Measurements from ENCODE around the gene MYF5. TPM values are rescaled to one million over a fixed set of nuclear protein-coding genes. Genes with fewer than 3 reads are reported as not detected.

Gene MYF5
- total and polyA plus RNA-seq, 10 of the 15 experiments (the other 5 are each of a cell fraction or from before 2014, with no cell fraction given) = not detected

- DNase-seq (ENCODE audit: low read depth, low spot score) (no peak), FAIRE-seq (no peak), ATAC-seq (no peak)
- Histone ChIP-seq H3K27ac (ENCODE audit: control insufficient read depth, insufficient read depth) (no peak overlapping the region), H3K36me3 (ENCODE audit: control insufficient read depth in 2 of 2, insufficient read depth in 2 of 2, low read length in 1 of 2) (no peaks in the 10 kb centered on the region), H3K4me1 (ENCODE audit: control insufficient read depth, insufficient read depth, low read length) (no peaks in the 10 kb centered on the region), H3K9ac (ENCODE audit: control insufficient read depth, insufficient read depth, low read length) (no peak overlapping the region), H3K4me3 (no peak overlapping the region), H3K27me3 (replicated peaks in 1 of 2; ENCODE audit: control insufficient read depth in 2 of 2, insufficient read depth in 2 of 2, low read length in 1 of 2) (no peaks in the 10 kb centered on the region), H2AFZ (ENCODE audit: control insufficient read depth, low read depth, low read length) (no peak overlapping the region), H4K20me1 (ENCODE audit: control insufficient read depth, insufficient read depth) (no peaks in the 10 kb centered on the region), H3K4me2 (ENCODE audit: control insufficient read depth, insufficient read depth) (no peak overlapping the region), H3K9me3 (replicated peaks; ENCODE audit: control insufficient read depth, insufficient read depth, low read length) (no peaks in the 10 kb centered on the region), H3K79me2 (ENCODE audit: control insufficient read depth, insufficient read depth, low read length) (no peaks in the 10 kb centered on the region)
- TF ChIP-seq ZZZ3 (IDR thresholded peaks at IDR 0.05; ENCODE audit: control insufficient read depth, insufficient read length, low read depth) (no peak), BHLHE40 (IDR thresholded peaks at IDR 0.05; ENCODE audit: borderline replicate concordance in 1 of 2, low read depth in 2 of 2, low read length in 1 of 2) (no peak), NKRF (conservative IDR thresholded peaks at IDR 0.05) (no peak), NR2C1 (IDR thresholded peaks at IDR 0.05) (no peak)
- in situ Hi-C loops (cut with MboI) = no loop called here
- no TSS peak for BruUV-seq (replicated peaks)
- 63% methylated on average over 3 of the region's 3 CpGs for WGBS (ENCODE audit: insufficient coverage, insufficient replicate concordance, low lambda C conversion rate, missing lambda C conversion rate)
- intact Hi-C loops (cut with micrococcal nuclease; ENCODE audit: unreplicated experiment) = no loop called here
- SMC1A ChIA-PET (ENCODE audit: uncharacterized antibody, unreplicated experiment) = no interaction called here
- POLR2A ChIA-PET = no interaction called here
- RAD21 ChIA-PET (ENCODE audit: unreplicated experiment) = no interaction called here
- CTCF ChIA-PET = interaction anchor here (0.7 to 2.1 kb wide), 2 partner anchors 31 to 168 kb away, joined by 3 to 10 read pairs; no protein-coding TSS in a partner anchor
Observed at GRCh38 chr12:80679346-80680131, 37.2 kb upstream of the MYF5 start.

Measured in GM12878 (cell line).